DOHH2 (cell line): ENCODE data around the gene HERC5.

ENCODE experiments used
- H3F3A ChIP-seq: fragments of 200-600 bp; sonication (generic), shearing (Covaris generic); 2 replicates; pipeline ENCODE4 v1.6.0; 2016; ENCODE audit warnings: antibody characterized with exemption, mild to moderate bottlenecking; ENCODE audit not compliant: control insufficient read depth, insufficient read depth
- H3K27ac ChIP-seq: fragments of 200-600 bp; sonication (generic); 2 replicates; pipeline ENCODE4 v1.5.1; 2014; ENCODE audit warnings: low read depth, mild to moderate bottlenecking, low read length, moderate library complexity
- H3K27me3 ChIP-seq: fragments of 200-600 bp; sonication (generic); 2 replicates; pipeline ENCODE4 v1.6.1; 2014; ENCODE audit warnings: mild to moderate bottlenecking, low read length, mixed read lengths; ENCODE audit not compliant: control insufficient read depth
- H3K36me3 ChIP-seq: fragments of 200-600 bp; sonication (generic); 2 replicates; pipeline ENCODE4 v1.6.1; 2014; ENCODE audit warnings: mild to moderate bottlenecking, low read length, moderate library complexity, mixed read lengths; ENCODE audit not compliant: control insufficient read depth
- H3K4me1 ChIP-seq: fragments of 200-600 bp; sonication (generic); 2 replicates; pipeline ENCODE4 v1.6.1; 2014; ENCODE audit warnings: mild to moderate bottlenecking, low read length, mixed read lengths; ENCODE audit not compliant: control insufficient read depth
- H3K4me2 ChIP-seq: fragments of 200-600 bp; sonication (generic); 2 replicates; pipeline ENCODE4 v1.6.0; 2014; ENCODE audit warnings: mild to moderate bottlenecking, low read length, moderate library complexity
- H3K4me3 ChIP-seq: fragments of 200-600 bp; sonication (generic); 2 replicates; pipeline ENCODE4 v1.5.1; 2014; ENCODE audit warnings: mild to moderate bottlenecking, low read length, mixed read lengths
- H3K79me2 ChIP-seq: fragments of 200-600 bp; sonication (generic); 2 replicates; pipeline ENCODE4 v1.6.1; 2014; ENCODE audit warnings: mild to moderate bottlenecking, low read length, mixed read lengths; ENCODE audit not compliant: control insufficient read depth
- H3K9me2 ChIP-seq: fragments of 200-600 bp; sonication (generic); replicated peaks from 2 replicates; pipeline ENCODE4 v1.6.1; 2014; ENCODE audit warnings: mild to moderate bottlenecking, low read length, mixed read lengths; ENCODE audit not compliant: control insufficient read depth
- H3K9me3 ChIP-seq: fragments of 200-600 bp; sonication (generic); 2 replicates; pipeline ENCODE4 v1.6.1; 2014; ENCODE audit warnings: antibody characterized with exemption, low read length, mixed read lengths; ENCODE audit not compliant: control insufficient read depth, insufficient read depth
- H4K20me1 ChIP-seq: fragments of 200-600 bp; sonication (generic); 2 replicates; pipeline ENCODE4 v1.6.0; 2014; ENCODE audit warnings: low read depth, mild to moderate bottlenecking, antibody characterized with exemption, low read length, moderate library complexity; ENCODE audit not compliant: control insufficient read depth, insufficient read depth
- CTCF ChIP-seq: fragments of 200-600 bp; sonication (generic); IDR thresholded peaks from one replicate; pipeline ENCODE4 v1.5.1; 2014; ENCODE audit warnings: antibody characterized with exemption, mild to moderate bottlenecking, low read depth, low read length; ENCODE audit not compliant: poor library complexity, severe bottlenecking
- EZH2phosphoT487 ChIP-seq: fragments of 200-600 bp; sonication (generic); IDR thresholded peaks from 2 replicates; pipeline ENCODE4 v1.6.1; 2017; ENCODE audit warnings: borderline replicate concordance, mild to moderate bottlenecking, antibody characterized with exemption, low read length, moderate library complexity, mixed read lengths

Gene HERC5

DNA sequence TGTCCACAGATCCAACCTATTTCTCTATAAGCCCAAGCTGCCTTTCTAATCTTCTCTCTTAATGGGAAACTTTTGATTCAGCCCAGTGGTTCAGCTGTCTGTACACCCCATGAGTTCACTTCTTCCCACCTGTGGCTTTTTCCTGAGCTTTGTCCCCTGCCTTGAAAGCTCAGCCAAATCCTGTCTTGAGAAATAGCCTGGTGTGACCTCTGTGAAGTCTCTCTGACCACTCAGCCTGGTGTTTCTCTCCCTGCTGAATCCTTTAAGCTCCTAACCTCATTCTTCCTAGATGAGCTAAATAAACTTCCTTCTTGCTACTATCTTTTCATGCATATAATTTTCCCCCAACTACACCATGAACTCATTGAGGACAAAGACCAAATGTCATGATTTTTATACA is 15.2 kb upstream of the HERC5 start:
- H3K27me3 ChIP-seq: no peaks in the 10 kb centered on the region
- no peaks in the 10 kb centered on the region for H3F3A ChIP-seq
- no peak overlapping the region for H3K4me3 ChIP-seq
- H3K9me3 ChIP-seq: peaks cover 6% of the 10 kb centered on the region
- no peak overlapping the region for H3K4me2 ChIP-seq
- no peak for TF ChIP-seq EZH2phosphoT487
- no peak for TF ChIP-seq CTCF
- H3K4me1 ChIP-seq: no peaks in the 10 kb centered on the region
- no peaks in the 10 kb centered on the region for H4K20me1 ChIP-seq
- no peak overlapping the region for H3K27ac ChIP-seq
- H3K79me2 ChIP-seq: no peaks in the 10 kb centered on the region
- H3K36me3 ChIP-seq: no peaks in the 10 kb centered on the region
- H3K9me2 ChIP-seq: no peaks in the 10 kb centered on the region

- no peak for TF ChIP-seq CTCF
- no peaks in the 10 kb centered on the region for H3K9me2 ChIP-seq
- no peaks in the 10 kb centered on the region for H3K27me3 ChIP-seq
- no peak overlapping the region for H3K27ac ChIP-seq
- H3K36me3 ChIP-seq: no peaks in the 10 kb centered on the region
- no peak overlapping the region for H3K4me3 ChIP-seq
- H3F3A ChIP-seq: no peaks in the 10 kb centered on the region
- no peak overlapping the region for H3K4me2 ChIP-seq
- peaks cover 6% of the 10 kb centered on the region for H3K9me3 ChIP-seq
- H4K20me1 ChIP-seq: no peaks in the 10 kb centered on the region
- no peaks in the 10 kb centered on the region for H3K79me2 ChIP-seq
- no peaks in the 10 kb centered on the region for H3K4me1 ChIP-seq
Observed at GRCh38 chr4:88442689-88443191, 14.2 kb upstream of the HERC5 start.

DNA sequence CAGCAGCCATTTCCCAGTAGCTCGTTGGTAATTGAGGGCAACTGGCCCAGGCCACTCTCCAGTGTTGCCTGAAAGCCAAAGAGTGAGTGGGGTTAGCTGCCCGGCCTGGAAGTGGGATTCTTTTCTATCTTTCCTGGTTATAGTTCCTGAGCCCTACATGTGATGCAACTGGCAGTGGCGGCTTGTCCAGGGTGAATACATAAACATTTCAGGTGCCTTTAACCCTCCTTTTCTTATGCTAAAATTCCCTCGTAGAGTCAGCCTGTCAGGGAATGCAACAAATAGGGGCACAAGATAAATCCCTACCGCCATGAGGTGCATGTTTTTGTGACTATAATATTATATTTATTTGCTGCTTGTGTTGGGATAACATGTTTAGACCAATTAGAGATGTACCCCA is 13.4 kb upstream of the HERC5 start:
- H3K4me1 ChIP-seq: no peaks in the 10 kb centered on the region
- H3K79me2 ChIP-seq: no peaks in the 10 kb centered on the region
- no peaks in the 10 kb centered on the region for H3K27me3 ChIP-seq
- H4K20me1 ChIP-seq: no peaks in the 10 kb centered on the region
- no peaks in the 10 kb centered on the region for H3K9me2 ChIP-seq
- H3K4me2 ChIP-seq: no peak overlapping the region
- TF ChIP-seq CTCF: no peak
- no peak overlapping the region for H3K4me3 ChIP-seq
- no peaks in the 10 kb centered on the region for H3K36me3 ChIP-seq
- H3K27ac ChIP-seq: no peak overlapping the region
- H3F3A ChIP-seq: no peaks in the 10 kb centered on the region
- H3K9me3 ChIP-seq: peaks cover 6% of the 10 kb centered on the region

DNA sequence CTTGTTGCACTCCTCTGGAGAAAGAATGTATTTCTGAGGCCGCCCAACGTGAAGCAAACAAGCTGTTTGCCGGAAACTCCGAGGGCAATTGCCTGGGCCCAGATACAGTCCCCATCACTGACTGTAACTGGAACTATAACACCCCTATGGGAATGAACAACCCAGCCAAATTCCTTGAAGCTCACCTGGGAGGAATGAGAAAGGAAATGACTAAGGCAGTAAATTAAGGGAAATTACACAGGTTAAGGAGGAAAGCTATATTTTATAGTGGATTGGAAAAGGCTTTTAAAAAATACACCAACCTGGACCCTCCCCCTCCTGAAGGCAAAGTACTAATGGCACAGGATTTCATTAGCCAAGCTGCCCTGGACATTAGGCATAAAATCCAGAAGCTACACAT is 11.7 kb upstream of the HERC5 start:
- Histone ChIP-seq H3K36me3 (no peaks in the 10 kb centered on the region), H3K9me2 (no peaks in the 10 kb centered on the region)

More for the DNA sequence above, 11.7 kb upstream of the HERC5 start:
- TF ChIP-seq CTCF: no peak
- no peak for TF ChIP-seq EZH2phosphoT487
- Histone ChIP-seq H3F3A (no peaks in the 10 kb centered on the region), H3K9me3 (peaks cover 6% of the 10 kb centered on the region), H3K27ac (no peak overlapping the region), H3K79me2 (no peaks in the 10 kb centered on the region), H4K20me1 (no peaks in the 10 kb centered on the region), H3K4me2 (no peak overlapping the region), H3K4me3 (no peak overlapping the region), H3K4me1 (no peaks in the 10 kb centered on the region), H3K27me3 (no peaks in the 10 kb centered on the region)
